Activated naive CD8-positive, alpha-beta T cell treated with anti-CD3 and anti-CD28 coated beads for 36 hours (primary cell): ENCODE measurements around the gene BTNL8. TPM values are rescaled to one million over a fixed set of nuclear protein-coding genes. Genes with fewer than 3 reads are reported as not detected.

Experiments
- DNase-seq: peaks from one replicate; pipeline ENCODE4 v3.0.0; 2021
- H3K27ac Mint-ChIP-seq: one replicate; pipeline ENCODE4 v1.8.0; 2022; ENCODE audit warnings: mild to moderate bottlenecking, moderate library complexity, mixed read lengths
- H3K27me3 Mint-ChIP-seq: one replicate; pipeline ENCODE4 v1.8.0; 2022; ENCODE audit warnings: mild to moderate bottlenecking, mixed read lengths
- H3K36me3 Mint-ChIP-seq: one replicate; pipeline ENCODE4 v1.8.0; 2021; ENCODE audit warnings: mild to moderate bottlenecking, mixed read lengths
- H3K4me1 Mint-ChIP-seq: one replicate; pipeline ENCODE4 v1.8.0; 2021; ENCODE audit warnings: mixed read lengths
- H3K4me3 Mint-ChIP-seq: one replicate; pipeline ENCODE4 v1.8.0; 2022; ENCODE audit warnings: mild to moderate bottlenecking, moderate library complexity, mixed read lengths
- H3K9me3 Mint-ChIP-seq: one replicate; pipeline ENCODE4 v1.8.0; 2022; ENCODE audit warnings: mixed read lengths
- total RNA-seq, 2 experiments: library from RNA; stranded (reverse); gene quantifications; one replicate each; pipeline ENCODE4 v1.2.3, GENCODE V29; 2021

The BTNL8 gene
- under 1 TPM; 0.12 to 0.20 TPM for total RNA-seq

GRCh38 chr5:180898621-180899246, at the start of gene BTNL8:
TSS of gene BTNL8 (plus strand) at chr5:180899159. CDS start at chr5:180899311, 152 bp downstream.
- Mint-ChIP-seq H3K4me3 (no peak within 1 kb of the TSS), H3K27me3 (no peaks in the 10 kb centered on the region), H3K9me3 (peaks cover 5% of the 10 kb centered on the region), H3K36me3 (no peaks in the 10 kb centered on the region), H3K4me1 (peaks cover 4% of the 10 kb centered on the region), H3K27ac (no peak within 1 kb of the TSS)
- no peak for DNase-seq

- H3K4me1 Mint-ChIP-seq, result peaks cover 4% of the 10 kb centered on the region
- no peak overlapping the region for H3K27ac Mint-ChIP-seq
Observed at GRCh38 chr5:180849827-180850226, 49.1 kb upstream of the BTNL8 start.

GRCh38 chr5:180850434-180851078, 48.4 kb upstream of the BTNL8 start:
- Mint-ChIP-seq H3K27me3 (no peaks in the 10 kb centered on the region), H3K36me3 (peaks cover 80% of the 10 kb centered on the region), H3K27ac (no peak overlapping the region), H3K4me3 (no peak overlapping the region), H3K4me1 (peaks cover 4% of the 10 kb centered on the region), H3K9me3 (peaks cover 42% of the 10 kb centered on the region)
- DNase-seq, result no peak

More at GRCh38 chr5:180849827-180850226, 49.1 kb upstream of the BTNL8 start:
- no peak overlapping the region for H3K4me3 Mint-ChIP-seq
- peaks cover 79% of the 10 kb centered on the region for H3K36me3 Mint-ChIP-seq
- H3K9me3 Mint-ChIP-seq, result peaks cover 42% of the 10 kb centered on the region
- DNase-seq, result no peak
- no peaks in the 10 kb centered on the region for H3K27me3 Mint-ChIP-seq

GRCh38 chr5:180852495-180852894, 46.5 kb upstream of the BTNL8 start:
- peaks cover 74% of the 10 kb centered on the region for H3K36me3 Mint-ChIP-seq
- H3K9me3 Mint-ChIP-seq, result peaks cover 39% of the 10 kb centered on the region
- no peak for DNase-seq
- H3K27ac Mint-ChIP-seq, result no peak overlapping the region
- H3K4me1 Mint-ChIP-seq, result peaks cover 6% of the 10 kb centered on the region
- H3K4me3 Mint-ChIP-seq, result no peak overlapping the region
- no peaks in the 10 kb centered on the region for H3K27me3 Mint-ChIP-seq

GRCh38 chr5:180853121-180853847, 45.7 kb upstream of the BTNL8 start:
- DNase-seq, result no peak
- H3K27me3 Mint-ChIP-seq, result no peaks in the 10 kb centered on the region
- H3K4me1 Mint-ChIP-seq, result peaks cover 6% of the 10 kb centered on the region
- H3K9me3 Mint-ChIP-seq, result peaks cover 33% of the 10 kb centered on the region
- H3K4me3 Mint-ChIP-seq, result no peak overlapping the region
- H3K27ac Mint-ChIP-seq, result no peak overlapping the region
- H3K36me3 Mint-ChIP-seq, result peaks cover 67% of the 10 kb centered on the region

- peaks cover 67% of the 10 kb centered on the region for H3K36me3 Mint-ChIP-seq
- no peak overlapping the region for H3K27ac Mint-ChIP-seq
- DNase-seq, result no peak
- no peak overlapping the region for H3K4me3 Mint-ChIP-seq
- H3K27me3 Mint-ChIP-seq, result no peaks in the 10 kb centered on the region
- peaks cover 28% of the 10 kb centered on the region for H3K9me3 Mint-ChIP-seq
- peaks cover 8% of the 10 kb centered on the region for H3K4me1 Mint-ChIP-seq
Observed at GRCh38 chr5:180853848-180854176, 45.1 kb upstream of the BTNL8 start.

GRCh38 chr5:180858586-180858985, 40.4 kb upstream of the BTNL8 start:
- H3K9me3 Mint-ChIP-seq, result no peaks in the 10 kb centered on the region
- H3K27ac Mint-ChIP-seq, result no peak overlapping the region
- H3K4me1 Mint-ChIP-seq, result peaks cover 22% of the 10 kb centered on the region
- H3K27me3 Mint-ChIP-seq, result no peaks in the 10 kb centered on the region
- no peak overlapping the region for H3K4me3 Mint-ChIP-seq
- no peak for DNase-seq
- peaks cover 26% of the 10 kb centered on the region for H3K36me3 Mint-ChIP-seq

- DNase-seq, result peak; percentile 53
- H3K4me3 Mint-ChIP-seq, result peak overlapping the region; percentile 98
- H3K27me3 Mint-ChIP-seq, result no peaks in the 10 kb centered on the region
- peaks cover 24% of the 10 kb centered on the region for H3K36me3 Mint-ChIP-seq
- H3K4me1 Mint-ChIP-seq, result peaks cover 22% of the 10 kb centered on the region
- peak overlapping the region; percentile 91 for H3K27ac Mint-ChIP-seq
- H3K9me3 Mint-ChIP-seq, result no peaks in the 10 kb centered on the region
Observed at GRCh38 chr5:180860273-180860886, 38.6 kb upstream of the BTNL8 start.

GRCh38 chr5:180860887-180861822, 37.8 kb upstream of the BTNL8 start, which contains the start of gene ZFP62:
TSS of gene ZFP62 (minus strand) at chr5:180861276. CDS start at chr5:180861219, 57 bp downstream.
- DNase-seq, result peak; percentile 91
- peaks cover 16% of the 10 kb centered on the region for H3K36me3 Mint-ChIP-seq
- H3K27me3 Mint-ChIP-seq, result no peaks in the 10 kb centered on the region
- peak within 1 kb of the TSS; percentile 98 for H3K4me3 Mint-ChIP-seq
- H3K4me1 Mint-ChIP-seq, result peaks cover 21% of the 10 kb centered on the region
- H3K9me3 Mint-ChIP-seq, result no peaks in the 10 kb centered on the region
- H3K27ac Mint-ChIP-seq, result peak within 1 kb of the TSS; percentile 91

- no peak overlapping the region for H3K27ac Mint-ChIP-seq
Observed at GRCh38 chr5:180862645-180863044, 36.3 kb upstream of the BTNL8 start.

GRCh38 chr5:180865981-180866695, 32.8 kb upstream of the BTNL8 start:
- Mint-ChIP-seq H3K4me3 (no peak overlapping the region), H3K9me3 (no peaks in the 10 kb centered on the region), H3K4me1 (peaks cover 8% of the 10 kb centered on the region), H3K36me3 (no peaks in the 10 kb centered on the region), H3K27me3 (no peaks in the 10 kb centered on the region), H3K27ac (no peak overlapping the region)
- no peak for DNase-seq

More at GRCh38 chr5:180862645-180863044, 36.3 kb upstream of the BTNL8 start:
- Mint-ChIP-seq H3K36me3 (peaks cover 10% of the 10 kb centered on the region), H3K4me1 (peaks cover 18% of the 10 kb centered on the region), H3K9me3 (no peaks in the 10 kb centered on the region), H3K27me3 (no peaks in the 10 kb centered on the region), H3K4me3 (no peak overlapping the region)
- no peak for DNase-seq

GRCh38 chr5:180866985-180867384, 32.0 kb upstream of the BTNL8 start:
- Mint-ChIP-seq H3K27me3 (no peaks in the 10 kb centered on the region), H3K36me3 (no peaks in the 10 kb centered on the region), H3K9me3 (no peaks in the 10 kb centered on the region), H3K27ac (no peak overlapping the region), H3K4me1 (peaks cover 8% of the 10 kb centered on the region), H3K4me3 (no peak overlapping the region)
- no peak for DNase-seq

GRCh38 chr5:180868960-180869359, 30.0 kb upstream of the BTNL8 start:
- Mint-ChIP-seq H3K4me3 (no peak overlapping the region), H3K36me3 (no peaks in the 10 kb centered on the region), H3K9me3 (no peaks in the 10 kb centered on the region), H3K27ac (no peak overlapping the region), H3K27me3 (no peaks in the 10 kb centered on the region), H3K4me1 (peaks cover 8% of the 10 kb centered on the region)
- DNase-seq, result peak; percentile 61

GRCh38 chr5:180869587-180869986, 29.4 kb upstream of the BTNL8 start:
- DNase-seq, result no peak
- Mint-ChIP-seq H3K27ac (no peak overlapping the region), H3K4me3 (no peak overlapping the region), H3K36me3 (no peaks in the 10 kb centered on the region), H3K9me3 (no peaks in the 10 kb centered on the region), H3K27me3 (no peaks in the 10 kb centered on the region), H3K4me1 (peaks cover 8% of the 10 kb centered on the region)
